ENCODE measurements around the gene SOBP.
A peak's percentile ranks its signal among the peaks of the same experiment; 100 is the strongest.

Gene SOBP

DNA sequence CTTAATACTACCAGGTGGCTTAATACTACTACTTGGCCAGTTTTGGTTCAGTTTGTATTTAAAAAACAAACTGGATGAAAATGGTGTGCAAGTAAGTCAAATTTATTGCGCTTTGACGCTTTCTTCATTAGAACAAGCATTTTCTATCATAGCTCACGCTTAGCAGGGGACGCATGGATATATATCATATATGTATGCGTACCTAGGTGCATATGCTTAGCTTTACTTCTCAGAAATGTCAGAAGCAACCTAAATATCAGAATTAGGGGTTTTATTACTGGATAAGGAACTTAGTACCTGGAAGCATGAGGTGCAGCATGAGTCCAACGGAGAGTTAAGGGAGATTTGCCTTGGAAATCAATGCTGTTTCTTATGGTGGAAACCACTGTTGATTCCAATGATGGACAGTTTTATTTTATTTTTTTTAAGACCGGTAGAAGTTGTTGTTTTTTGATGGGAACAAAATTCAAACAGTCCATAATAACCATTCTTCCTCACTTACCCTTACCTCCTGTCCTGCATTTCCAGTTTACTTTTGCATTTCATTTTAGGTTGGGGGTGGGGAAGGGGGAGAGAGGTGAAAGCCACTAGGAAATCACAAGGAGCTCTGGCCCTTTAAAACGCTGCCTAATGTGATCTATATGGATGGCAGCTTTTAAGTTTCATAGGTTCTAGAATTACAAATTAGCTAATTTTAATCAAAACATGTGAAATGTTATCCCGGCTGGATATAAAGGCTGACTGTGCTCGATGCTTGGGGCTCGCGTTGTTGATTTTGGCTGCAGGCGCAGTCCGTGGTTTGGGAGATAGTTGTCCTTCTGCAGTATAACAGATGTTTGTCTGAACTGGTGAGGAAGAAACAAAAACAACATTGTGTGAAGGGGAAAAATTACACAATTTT is 2.1 kb downstream of the SOBP start (continued):
- TF ChIP-seq ZNF670 (tag by site-specific recombination; IDR thresholded peaks at IDR 0.05; ENCODE audit: low read depth) (no peak), GLIS2 (tag by site-specific recombination; IDR thresholded peaks at IDR 0.05) (no peak), ZNF707 (tag by site-specific recombination; IDR thresholded peaks at IDR 0.05) (no peak), ZNF335 (tag by site-specific recombination; conservative IDR thresholded peaks at IDR 0.05) (peak; percentile 12; the same call in 1 of the 2 replicates), ZNF555 (tag by site-specific recombination; conservative IDR thresholded peaks at IDR 0.05) (no peak), FEZF1 (tag by site-specific recombination; IDR thresholded peaks at IDR 0.05) (peak; percentile 97), ZNF510 (tag by site-specific recombination; IDR thresholded peaks at IDR 0.05; ENCODE audit: insufficient replicate concordance) (no peak), ZNF549 (tag by site-specific recombination; IDR thresholded peaks at IDR 0.05) (no peak), ZBTB17 (tag by site-specific recombination; IDR thresholded peaks at IDR 0.05) (peak; percentile 73), ZNF221 (tag by site-specific recombination; IDR thresholded peaks at IDR 0.05; ENCODE audit: borderline replicate concordance) (no peak), ZNF664 (tag by site-specific recombination; IDR thresholded peaks at IDR 0.05) (no peak), ZNF350 (tag by site-specific recombination; IDR thresholded peaks at IDR 0.05) (no peak), SP2 (tag by site-specific recombination; IDR thresholded peaks at IDR 0.05) (no peak), ZBTB8A (tag by site-specific recombination; IDR thresholded peaks at IDR 0.05) (peak; percentile 78), ZNF391 (tag by site-specific recombination; IDR thresholded peaks at IDR 0.05; ENCODE audit: borderline replicate concordance, low read depth) (peak; percentile 67; the same call in 1 of the 2 replicates), ZBTB21 (tag by site-specific recombination; IDR thresholded peaks at IDR 0.05) (no peak), ZNF768 (tag by site-specific recombination; IDR thresholded peaks at IDR 0.05) (no peak), ZBTB20 (tag by site-specific recombination; IDR thresholded peaks at IDR 0.05) (peak; percentile 50), YY1 (tag by site-specific recombination; IDR thresholded peaks at IDR 0.05) (no peak), ZNF48 (tag by site-specific recombination; IDR thresholded peaks at IDR 0.05) (no peak), ZNF24 (tag by site-specific recombination; IDR thresholded peaks at IDR 0.05) (peak; percentile 82), TRIM28 (IDR thresholded peaks at IDR 0.05; ENCODE audit: borderline replicate concordance, low read length) (no peak), ZNF529 (tag by site-specific recombination; IDR thresholded peaks at IDR 0.05; ENCODE audit: insufficient replicate concordance) (no peak), ZNF146 (tag by site-specific recombination; IDR thresholded peaks at IDR 0.05) (no peak), ZNF792 (tag by site-specific recombination; IDR thresholded peaks at IDR 0.05) (no peak; the same call in 1 of the 2 replicates), ZNF16 (tag by site-specific recombination; IDR thresholded peaks at IDR 0.05; ENCODE audit: low read depth) (no peak), ZNF133 (tag by site-specific recombination; IDR thresholded peaks at IDR 0.05) (no peak)
- TF ChIP-seq, protein P1, sequence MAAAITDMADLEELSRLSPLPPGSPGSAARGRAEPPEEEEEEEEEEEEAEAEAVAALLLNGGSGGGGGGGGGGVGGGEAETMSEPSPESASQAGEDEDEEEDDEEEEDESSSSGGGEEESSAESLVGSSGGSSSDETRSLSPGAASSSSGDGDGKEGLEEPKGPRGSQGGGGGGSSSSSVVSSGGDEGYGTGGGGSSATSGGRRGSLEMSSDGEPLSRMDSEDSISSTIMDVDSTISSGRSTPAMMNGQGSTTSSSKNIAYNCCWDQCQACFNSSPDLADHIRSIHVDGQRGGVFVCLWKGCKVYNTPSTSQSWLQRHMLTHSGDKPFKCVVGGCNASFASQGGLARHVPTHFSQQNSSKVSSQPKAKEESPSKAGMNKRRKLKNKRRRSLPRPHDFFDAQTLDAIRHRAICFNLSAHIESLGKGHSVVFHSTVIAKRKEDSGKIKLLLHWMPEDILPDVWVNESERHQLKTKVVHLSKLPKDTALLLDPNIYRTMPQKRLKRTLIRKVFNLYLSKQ (tag by site-specific recombination; IDR thresholded peaks at IDR 0.05; ENCODE audit: borderline replicate concordance) = no peak
- TF ChIP-seq, protein P2, sequence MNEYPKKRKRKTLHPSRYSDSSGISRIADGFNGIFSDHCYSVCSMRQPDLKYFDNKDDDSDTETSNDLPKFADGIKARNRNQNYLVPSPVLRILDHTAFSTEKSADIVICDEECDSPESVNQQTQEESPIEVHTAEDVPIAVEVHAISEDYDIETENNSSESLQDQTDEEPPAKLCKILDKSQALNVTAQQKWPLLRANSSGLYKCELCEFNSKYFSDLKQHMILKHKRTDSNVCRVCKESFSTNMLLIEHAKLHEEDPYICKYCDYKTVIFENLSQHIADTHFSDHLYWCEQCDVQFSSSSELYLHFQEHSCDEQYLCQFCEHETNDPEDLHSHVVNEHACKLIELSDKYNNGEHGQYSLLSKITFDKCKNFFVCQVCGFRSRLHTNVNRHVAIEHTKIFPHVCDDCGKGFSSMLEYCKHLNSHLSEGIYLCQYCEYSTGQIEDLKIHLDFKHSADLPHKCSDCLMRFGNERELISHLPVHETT (tag by site-specific recombination; IDR thresholded peaks at IDR 0.05) = peak; percentile 82
- TF ChIP-seq, protein P3, sequence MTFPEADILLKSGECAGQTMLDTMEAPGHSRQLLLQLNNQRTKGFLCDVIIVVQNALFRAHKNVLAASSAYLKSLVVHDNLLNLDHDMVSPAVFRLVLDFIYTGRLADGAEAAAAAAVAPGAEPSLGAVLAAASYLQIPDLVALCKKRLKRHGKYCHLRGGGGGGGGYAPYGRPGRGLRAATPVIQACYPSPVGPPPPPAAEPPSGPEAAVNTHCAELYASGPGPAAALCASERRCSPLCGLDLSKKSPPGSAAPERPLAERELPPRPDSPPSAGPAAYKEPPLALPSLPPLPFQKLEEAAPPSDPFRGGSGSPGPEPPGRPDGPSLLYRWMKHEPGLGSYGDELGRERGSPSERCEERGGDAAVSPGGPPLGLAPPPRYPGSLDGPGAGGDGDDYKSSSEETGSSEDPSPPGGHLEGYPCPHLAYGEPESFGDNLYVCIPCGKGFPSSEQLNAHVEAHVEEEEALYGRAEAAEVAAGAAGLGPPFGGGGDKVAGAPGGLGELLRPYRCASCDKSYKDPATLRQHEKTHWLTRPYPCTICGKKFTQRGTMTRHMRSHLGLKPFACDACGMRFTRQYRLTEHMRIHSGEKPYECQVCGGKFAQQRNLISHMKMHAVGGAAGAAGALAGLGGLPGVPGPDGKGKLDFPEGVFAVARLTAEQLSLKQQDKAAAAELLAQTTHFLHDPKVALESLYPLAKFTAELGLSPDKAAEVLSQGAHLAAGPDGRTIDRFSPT (tag by site-specific recombination; IDR thresholded peaks at IDR 0.05) = no peak; the same call in 1 of the 2 replicates
- TF ChIP-seq, protein P4, sequence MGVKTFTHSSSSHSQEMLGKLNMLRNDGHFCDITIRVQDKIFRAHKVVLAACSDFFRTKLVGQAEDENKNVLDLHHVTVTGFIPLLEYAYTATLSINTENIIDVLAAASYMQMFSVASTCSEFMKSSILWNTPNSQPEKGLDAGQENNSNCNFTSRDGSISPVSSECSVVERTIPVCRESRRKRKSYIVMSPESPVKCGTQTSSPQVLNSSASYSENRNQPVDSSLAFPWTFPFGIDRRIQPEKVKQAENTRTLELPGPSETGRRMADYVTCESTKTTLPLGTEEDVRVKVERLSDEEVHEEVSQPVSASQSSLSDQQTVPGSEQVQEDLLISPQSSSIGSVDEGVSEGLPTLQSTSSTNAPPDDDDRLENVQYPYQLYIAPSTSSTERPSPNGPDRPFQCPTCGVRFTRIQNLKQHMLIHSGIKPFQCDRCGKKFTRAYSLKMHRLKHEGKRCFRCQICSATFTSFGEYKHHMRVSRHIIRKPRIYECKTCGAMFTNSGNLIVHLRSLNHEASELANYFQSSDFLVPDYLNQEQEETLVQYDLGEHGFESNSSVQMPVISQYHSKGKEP (tag by site-specific recombination; IDR thresholded peaks at IDR 0.05) = peak; percentile 91
- TF ChIP-seq, protein P5, sequence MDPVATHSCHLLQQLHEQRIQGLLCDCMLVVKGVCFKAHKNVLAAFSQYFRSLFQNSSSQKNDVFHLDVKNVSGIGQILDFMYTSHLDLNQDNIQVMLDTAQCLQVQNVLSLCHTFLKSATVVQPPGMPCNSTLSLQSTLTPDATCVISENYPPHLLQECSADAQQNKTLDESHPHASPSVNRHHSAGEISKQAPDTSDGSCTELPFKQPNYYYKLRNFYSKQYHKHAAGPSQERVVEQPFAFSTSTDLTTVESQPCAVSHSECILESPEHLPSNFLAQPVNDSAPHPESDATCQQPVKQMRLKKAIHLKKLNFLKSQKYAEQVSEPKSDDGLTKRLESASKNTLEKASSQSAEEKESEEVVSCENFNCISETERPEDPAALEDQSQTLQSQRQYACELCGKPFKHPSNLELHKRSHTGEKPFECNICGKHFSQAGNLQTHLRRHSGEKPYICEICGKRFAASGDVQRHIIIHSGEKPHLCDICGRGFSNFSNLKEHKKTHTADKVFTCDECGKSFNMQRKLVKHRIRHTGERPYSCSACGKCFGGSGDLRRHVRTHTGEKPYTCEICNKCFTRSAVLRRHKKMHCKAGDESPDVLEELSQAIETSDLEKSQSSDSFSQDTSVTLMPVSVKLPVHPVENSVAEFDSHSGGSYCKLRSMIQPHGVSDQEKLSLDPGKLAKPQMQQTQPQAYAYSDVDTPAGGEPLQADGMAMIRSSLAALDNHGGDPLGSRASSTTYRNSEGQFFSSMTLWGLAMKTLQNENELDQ (tag by site-specific recombination; IDR thresholded peaks at IDR 0.05; ENCODE audit: low read depth) = no peak

Data from HEK293 (cell line).